OCI-LY1 (cell line): Measurements from ENCODE around the gene SYNDIG1L.

Experiments used
- H2AFZ ChIP-seq: fragments of 200-600 bp; sonication (generic), shearing (Covaris generic); 2 replicates; pipeline ENCODE4 v1.6.0; 2014; ENCODE audit warnings: antibody characterized with exemption, mild to moderate bottlenecking, low read length
- H3F3A ChIP-seq: fragments of 200-600 bp; sonication (generic), shearing (Covaris generic); 2 replicates; pipeline ENCODE4 v1.6.0; 2014; ENCODE audit warnings: mild to moderate bottlenecking, antibody characterized with exemption, low read length, moderate library complexity; ENCODE audit not compliant: insufficient read depth
- H3K27ac ChIP-seq: fragments of 200-600 bp; sonication (generic); 2 replicates; pipeline ENCODE4 v1.5.1; 2014; ENCODE audit warnings: low read length, mixed run types, mild to moderate bottlenecking, low read depth; ENCODE audit not compliant: poor library complexity, severe bottlenecking
- H3K27me3 ChIP-seq: fragments of 200-600 bp; sonication (generic); 2 replicates; pipeline ENCODE4 v1.6.0; 2014; ENCODE audit warnings: antibody characterized with exemption, mild to moderate bottlenecking, low read length, moderate library complexity; ENCODE audit not compliant: insufficient read depth
- H3K36me3 ChIP-seq: fragments of 200-600 bp; sonication (generic); 2 replicates; pipeline ENCODE4 v1.6.1; 2014; ENCODE audit warnings: mild to moderate bottlenecking, antibody characterized with exemption, low read length, moderate library complexity, mixed read lengths; ENCODE audit not compliant: insufficient read depth
- H3K4me1 ChIP-seq: fragments of 200-600 bp; sonication (generic); 2 replicates; pipeline ENCODE4 v1.5.1; 2014; ENCODE audit warnings: mild to moderate bottlenecking, low read length, moderate library complexity; ENCODE audit not compliant: insufficient read depth, severe bottlenecking
- H3K4me2 ChIP-seq: fragments of 200-600 bp; sonication (generic), shearing (Covaris generic); 2 replicates; pipeline ENCODE4 v1.6.1; 2014; ENCODE audit warnings: low read length
- H3K4me3 ChIP-seq: fragments of 200-600 bp; sonication (generic); 2 replicates; pipeline ENCODE4 v1.5.1; 2014; ENCODE audit warnings: low read length, low read depth, mild to moderate bottlenecking, mixed read lengths; ENCODE audit not compliant: poor library complexity, severe bottlenecking
- H3K79me2 ChIP-seq: fragments of 200-600 bp; shearing (Covaris generic); 2 replicates; pipeline ENCODE4 v1.6.1; 2016; ENCODE audit warnings: mixed run types, low read length, mixed read lengths; ENCODE audit not compliant: insufficient read depth
- H3K9ac ChIP-seq: fragments of 200-600 bp; sonication (generic), shearing (Covaris generic); 2 replicates; pipeline ENCODE4 v1.6.1; 2014; ENCODE audit warnings: mild to moderate bottlenecking, low read length, mixed read lengths
- H3K9me2 ChIP-seq: fragments of 200-600 bp; sonication (generic), shearing (Covaris generic); 2 replicates; pipeline ENCODE4 v1.6.1; 2014; ENCODE audit warnings: low read depth, mild to moderate bottlenecking, low read length, mixed read lengths
- H3K9me3 ChIP-seq: fragments of 200-600 bp; shearing (Covaris generic); 2 replicates; pipeline ENCODE4 v1.6.1; 2014; ENCODE audit warnings: low read length, mixed read lengths
- H4K20me1 ChIP-seq: fragments of 200-600 bp; sonication (generic), shearing (Covaris generic); 2 replicates; pipeline ENCODE4 v1.6.0; 2016; ENCODE audit warnings: mild to moderate bottlenecking, low read length; ENCODE audit not compliant: insufficient read depth
- CTCF ChIP-seq: fragments of 200-600 bp; sonication (generic), shearing (Covaris generic); IDR thresholded peaks from 2 replicates; pipeline ENCODE4 v1.5.1; 2017; ENCODE audit warnings: mild to moderate bottlenecking, antibody characterized with exemption, low read length, moderate library complexity, mixed read lengths
- EZH2 ChIP-seq: fragments of 200-600 bp; sonication (generic), shearing (Covaris generic); IDR thresholded peaks from 2 replicates; pipeline ENCODE4 v1.8.0; 2017; ENCODE audit warnings: borderline replicate concordance, mixed run types, mild to moderate bottlenecking, antibody characterized with exemption, low read length, moderate library complexity, mixed read lengths

The SYNDIG1L gene

DNA sequence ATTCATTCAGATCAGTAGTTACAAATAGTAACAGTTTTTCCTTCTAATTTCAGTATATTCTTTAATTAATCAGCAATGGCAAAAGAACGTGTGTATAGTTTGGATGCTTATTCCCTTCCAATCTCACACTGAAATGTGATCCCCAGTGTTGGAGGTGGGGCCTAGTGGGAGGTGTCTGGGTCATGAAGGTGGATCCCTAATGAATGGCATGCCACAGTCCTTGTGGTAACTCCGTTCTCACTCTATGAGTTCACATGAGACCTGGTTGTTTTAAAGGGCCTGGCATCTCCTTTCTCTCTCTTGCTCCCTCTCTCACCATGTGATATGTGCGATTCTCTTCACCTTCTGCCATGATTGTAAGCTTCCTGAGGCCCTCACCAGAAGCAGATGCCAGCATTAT lies 18.9 kb upstream of the SYNDIG1L start:
- Histone ChIP-seq H3K27ac (no peak overlapping the region), H3K36me3 (no peaks in the 10 kb centered on the region), H3K4me3 (no peak overlapping the region), H3F3A (no peaks in the 10 kb centered on the region), H3K4me1 (no peaks in the 10 kb centered on the region), H3K27me3 (no peaks in the 10 kb centered on the region), H4K20me1 (no peaks in the 10 kb centered on the region), H3K4me2 (no peak overlapping the region), H3K9ac (no peak overlapping the region), H3K9me3 (no peaks in the 10 kb centered on the region), H2AFZ (no peak overlapping the region), H3K79me2 (no peaks in the 10 kb centered on the region), H3K9me2 (no peaks in the 10 kb centered on the region)
- TF ChIP-seq EZH2 = no peak
- no peak for TF ChIP-seq CTCF

DNA sequence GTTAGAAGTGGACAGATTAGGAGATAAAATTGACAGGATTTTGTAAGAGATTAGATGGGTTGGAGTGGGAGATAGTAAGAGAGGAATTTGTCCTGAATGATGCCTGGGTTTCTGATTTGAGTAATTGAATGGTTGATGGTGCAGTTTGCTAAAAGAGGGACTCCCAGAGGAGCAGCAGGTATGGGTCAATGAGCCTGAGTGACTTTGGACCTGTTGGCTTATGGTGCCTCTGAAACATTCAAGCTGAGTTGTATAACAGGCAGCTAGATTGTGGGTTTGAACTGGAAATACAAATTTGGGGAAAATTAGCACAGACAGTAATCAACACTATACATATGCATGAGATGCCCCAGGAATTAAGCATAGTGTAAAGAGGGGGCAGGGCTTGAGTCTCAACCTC lies 16.7 kb upstream of the SYNDIG1L start:
- Histone ChIP-seq H3K4me3 (no peak overlapping the region), H3K9ac (no peak overlapping the region), H3K27ac (no peak overlapping the region), H3K4me2 (no peak overlapping the region), H4K20me1 (no peaks in the 10 kb centered on the region), H3K27me3 (no peaks in the 10 kb centered on the region), H3K9me2 (no peaks in the 10 kb centered on the region), H3K36me3 (no peaks in the 10 kb centered on the region), H2AFZ (no peak overlapping the region), H3K9me3 (no peaks in the 10 kb centered on the region), H3K4me1 (no peaks in the 10 kb centered on the region), H3F3A (no peaks in the 10 kb centered on the region), H3K79me2 (no peaks in the 10 kb centered on the region)
- TF ChIP-seq CTCF (no peak), EZH2 (no peak)

DNA sequence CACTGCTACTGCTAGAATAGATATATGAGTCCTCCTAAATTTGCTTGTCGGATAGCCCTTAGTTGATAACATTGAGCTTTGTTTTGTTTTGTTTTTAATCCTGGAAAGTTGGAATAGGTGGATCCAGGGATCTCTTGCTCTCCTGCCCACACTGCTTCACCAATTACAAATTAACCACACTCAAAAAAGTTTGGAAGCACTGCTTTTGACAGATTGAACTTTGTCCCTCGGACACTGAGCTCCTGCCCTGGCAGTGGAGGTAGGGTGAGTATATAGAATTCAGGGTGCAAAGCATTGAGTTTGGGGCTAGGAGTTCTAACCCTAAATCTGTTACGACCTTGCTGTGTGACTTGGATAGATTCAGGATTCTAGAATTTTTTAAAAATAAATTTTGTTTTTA lies 15.1 kb upstream of the SYNDIG1L start:
- Histone ChIP-seq H3K36me3 (no peaks in the 10 kb centered on the region), H3F3A (no peaks in the 10 kb centered on the region), H3K27me3 (no peaks in the 10 kb centered on the region)

More for the DNA sequence above, 15.1 kb upstream of the SYNDIG1L start:
- Histone ChIP-seq H3K79me2 (no peaks in the 10 kb centered on the region), H3K4me3 (no peak overlapping the region), H3K27ac (no peak overlapping the region), H3K9me2 (no peaks in the 10 kb centered on the region), H3K4me1 (no peaks in the 10 kb centered on the region), H2AFZ (no peak overlapping the region), H4K20me1 (no peaks in the 10 kb centered on the region), H3K9me3 (no peaks in the 10 kb centered on the region), H3K9ac (no peak overlapping the region), H3K4me2 (no peak overlapping the region)
- TF ChIP-seq EZH2 (no peak), CTCF (no peak)
